ENCODE results near the gene NDUFAF4. TPM values are rescaled to one million over a fixed set of nuclear protein-coding genes. Genes with fewer than 3 reads are reported as not detected.

Gene NDUFAF4
- total and polyA plus RNA-seq, 10 of the 15 experiments (the other 5 are each of a cell fraction or from before 2014, with no cell fraction given): 26.9 to 188 (median 76.9) TPM

- FAIRE-seq (no peak), ATAC-seq (no peak), DNase-seq (ENCODE audit: low read depth, low spot score) (no peak)
- SMC1A ChIA-PET (ENCODE audit: uncharacterized antibody, unreplicated experiment): interaction anchor here (1.5 kb wide), 1 partner anchor 11 kb away, joined by 3 read pairs; no protein-coding TSS in a partner anchor
- Histone ChIP-seq H3K9ac (ENCODE audit: control insufficient read depth, insufficient read depth, low read length) (no peak overlapping the region), H2AFZ (ENCODE audit: control insufficient read depth, low read depth, low read length) (no peak overlapping the region), H3K4me3 (no peak overlapping the region), H3K79me2 (ENCODE audit: control insufficient read depth, insufficient read depth, low read length) (no peaks in the 10 kb centered on the region), H3K4me1 (ENCODE audit: control insufficient read depth, insufficient read depth, low read length) (no peaks in the 10 kb centered on the region), H3K36me3 (ENCODE audit: control insufficient read depth in 2 of 2, insufficient read depth in 2 of 2, low read length in 1 of 2) (no peaks in the 10 kb centered on the region), H3K27ac (ENCODE audit: control insufficient read depth, insufficient read depth) (no peak overlapping the region), H4K20me1 (ENCODE audit: control insufficient read depth, insufficient read depth) (no peaks in the 10 kb centered on the region), H3K27me3 (replicated peaks in 1 of 2; ENCODE audit: control insufficient read depth in 2 of 2, insufficient read depth in 2 of 2, low read length in 1 of 2) (no peaks in the 10 kb centered on the region), H3K9me3 (replicated peaks; ENCODE audit: control insufficient read depth, insufficient read depth, low read length) (no peaks in the 10 kb centered on the region; the same call in 2 of the 3 replicates), H3K4me2 (ENCODE audit: control insufficient read depth, insufficient read depth) (no peak overlapping the region)
- RAD21 ChIA-PET (ENCODE audit: unreplicated experiment): no interaction called here
- intact Hi-C loops (cut with micrococcal nuclease; ENCODE audit: unreplicated experiment): no loop called here
- CTCF ChIA-PET: interaction anchor here (1.0 kb wide), 1 partner anchor 230 kb away, joined by 7 read pairs; no protein-coding TSS in a partner anchor
- in situ Hi-C loops (cut with MboI): no loop called here
- no TSS peak for BruUV-seq (replicated peaks)
- POLR2A ChIA-PET: no interaction called here
- 0% methylated on average over 1 of the region's 1 CpG for WGBS (ENCODE audit: insufficient coverage, insufficient replicate concordance, low lambda C conversion rate, missing lambda C conversion rate)
- TF ChIP-seq EED (IDR thresholded peaks at IDR 0.05; ENCODE audit: low read depth): no peak
- no peak for TF ChIP-seq TBL1XR1 (IDR thresholded peaks at IDR 0.05; ENCODE audit: low read depth, low read length)
- no peak for TF ChIP-seq MEF2A (IDR thresholded peaks at IDR 0.05; ENCODE audit: insufficient read depth, low read depth, low read length)
- TF ChIP-seq NRF1 (conservative IDR thresholded peaks at IDR 0.05; ENCODE audit: low read depth, low read length): no peak
- TF ChIP-seq RELB (IDR thresholded peaks at IDR 0.05; ENCODE audit: low read depth): no peak
- no peak for TF ChIP-seq PAX8 (IDR thresholded peaks at IDR 0.05)
- no peak for TF ChIP-seq NR2F1 (conservative IDR thresholded peaks at IDR 0.05)
- TF ChIP-seq ESRRA (IDR thresholded peaks at IDR 0.05; ENCODE audit: low read length): no peak
- TF ChIP-seq IRF5 (IDR thresholded peaks at IDR 0.05; ENCODE audit: borderline replicate concordance): no peak
- no peak for TF ChIP-seq TCF7 (IDR thresholded peaks at IDR 0.05; ENCODE audit: borderline replicate concordance)
- no peak for TF ChIP-seq POU2F2 (IDR thresholded peaks at IDR 0.05; ENCODE audit: borderline replicate concordance, low read depth, low read length)
- no peak for TF ChIP-seq ASH2L (IDR thresholded peaks at IDR 0.05; ENCODE audit: borderline replicate concordance, low read depth)
- TF ChIP-seq, protein P1, sequence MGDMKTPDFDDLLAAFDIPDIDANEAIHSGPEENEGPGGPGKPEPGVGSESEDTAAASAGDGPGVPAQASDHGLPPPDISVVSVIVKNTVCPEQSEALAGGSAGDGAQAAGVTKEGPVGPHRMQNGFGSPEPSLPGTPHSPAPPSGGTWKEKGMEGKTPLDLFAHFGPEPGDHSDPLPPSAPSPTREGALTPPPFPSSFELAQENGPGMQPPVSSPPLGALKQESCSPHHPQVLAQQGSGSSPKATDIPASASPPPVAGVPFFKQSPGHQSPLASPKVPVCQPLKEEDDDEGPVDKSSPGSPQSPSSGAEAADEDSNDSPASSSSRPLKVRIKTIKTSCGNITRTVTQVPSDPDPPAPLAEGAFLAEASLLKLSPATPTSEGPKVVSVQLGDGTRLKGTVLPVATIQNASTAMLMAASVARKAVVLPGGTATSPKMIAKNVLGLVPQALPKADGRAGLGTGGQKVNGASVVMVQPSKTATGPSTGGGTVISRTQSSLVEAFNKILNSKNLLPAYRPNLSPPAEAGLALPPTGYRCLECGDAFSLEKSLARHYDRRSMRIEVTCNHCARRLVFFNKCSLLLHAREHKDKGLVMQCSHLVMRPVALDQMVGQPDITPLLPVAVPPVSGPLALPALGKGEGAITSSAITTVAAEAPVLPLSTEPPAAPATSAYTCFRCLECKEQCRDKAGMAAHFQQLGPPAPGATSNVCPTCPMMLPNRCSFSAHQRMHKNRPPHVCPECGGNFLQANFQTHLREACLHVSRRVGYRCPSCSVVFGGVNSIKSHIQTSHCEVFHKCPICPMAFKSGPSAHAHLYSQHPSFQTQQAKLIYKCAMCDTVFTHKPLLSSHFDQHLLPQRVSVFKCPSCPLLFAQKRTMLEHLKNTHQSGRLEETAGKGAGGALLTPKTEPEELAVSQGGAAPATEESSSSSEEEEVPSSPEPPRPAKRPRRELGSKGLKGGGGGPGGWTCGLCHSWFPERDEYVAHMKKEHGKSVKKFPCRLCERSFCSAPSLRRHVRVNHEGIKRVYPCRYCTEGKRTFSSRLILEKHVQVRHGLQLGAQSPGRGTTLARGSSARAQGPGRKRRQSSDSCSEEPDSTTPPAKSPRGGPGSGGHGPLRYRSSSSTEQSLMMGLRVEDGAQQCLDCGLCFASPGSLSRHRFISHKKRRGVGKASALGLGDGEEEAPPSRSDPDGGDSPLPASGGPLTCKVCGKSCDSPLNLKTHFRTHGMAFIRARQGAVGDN (IDR thresholded peaks at IDR 0.05): no peak
- no peak for TF ChIP-seq FOXM1 (IDR thresholded peaks at IDR 0.05; ENCODE audit: low read depth, low read length)
- TF ChIP-seq CHD1 (IDR thresholded peaks at IDR 0.05; ENCODE audit: low read depth, low read length): no peak
- TF ChIP-seq NFXL1 (IDR thresholded peaks at IDR 0.05; ENCODE audit: borderline replicate concordance): no peak
Measured at GRCh38 chr6:96856856-96857255, 40.8 kb downstream of the NDUFAF4 start.

Data from GM12878 (cell line).